ENCODE measurements around the gene STAG1.
"Not testable (repeated sequence)": the region's sequence is repeated elsewhere in the genome, so short reads cannot be mapped to it uniquely, and the experiment has no call there.

Gene STAG1

DNA sequence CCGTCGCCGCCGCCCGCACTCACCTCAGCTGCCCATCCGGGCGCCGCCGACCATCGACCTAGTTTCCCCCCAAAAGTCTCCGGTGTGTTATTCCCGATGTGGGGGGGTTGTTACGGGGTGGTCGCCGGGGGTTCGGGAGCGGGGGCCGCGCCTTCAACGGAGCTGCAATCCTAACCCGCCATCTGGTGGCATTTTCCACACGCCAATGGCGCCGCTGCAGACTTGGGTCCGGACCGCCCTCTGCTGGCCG lies at the start of gene STAG1:
TSS of gene STAG1 (minus strand) at position 207 of the 250 bp plus-strand sequence. CDS start 121,480 bp downstream, outside the sequence.
- H3K4me3 ChIP-seq (ENCODE audit: low read length in 2 of 2) = peak within 1 kb of the TSS; percentile 88 to 98
- peak within 1 kb of the TSS; percentile 99 for H3K27ac ChIP-seq (ENCODE audit: low read length)
- H3K4me1 ChIP-seq (ENCODE audit: control insufficient read depth, insufficient read depth, low read length) = peaks cover 22% of the 10 kb centered on the region
- H3K9me3 ChIP-seq (ENCODE audit: control insufficient read depth in 2 of 2, low read length in 2 of 2) = no peaks in the 10 kb centered on the region
- H3K27me3 ChIP-seq (ENCODE audit: control insufficient read depth in 1 of 2, insufficient read depth in 2 of 2, low read length in 2 of 2) = no peaks in the 10 kb centered on the region
- peak within 1 kb of the TSS; percentile 94 to 97 for H3K9ac ChIP-seq (ENCODE audit: low read length in 2 of 2)
- no peaks in the 10 kb centered on the region for H3K36me3 ChIP-seq (ENCODE audit: control insufficient read depth in 2 of 2, insufficient read depth in 2 of 2, low read length in 2 of 2)

GRCh38 chr3:136801146-136801545 lies 49.0 kb upstream of the STAG1 start:
- not testable (repeated sequence) for H3K9me3 ChIP-seq (ENCODE audit: control insufficient read depth in 2 of 2, low read length in 2 of 2); H3K4me3 ChIP-seq (ENCODE audit: low read length in 2 of 2); H3K27me3 ChIP-seq (ENCODE audit: control insufficient read depth in 1 of 2, insufficient read depth in 2 of 2, low read length in 2 of 2); H3K4me1 ChIP-seq (ENCODE audit: control insufficient read depth, insufficient read depth, low read length); H3K27ac ChIP-seq (ENCODE audit: low read length); H3K9ac ChIP-seq (ENCODE audit: low read length in 2 of 2); H3K36me3 ChIP-seq (ENCODE audit: control insufficient read depth in 2 of 2, insufficient read depth in 2 of 2, low read length in 2 of 2)

DNA sequence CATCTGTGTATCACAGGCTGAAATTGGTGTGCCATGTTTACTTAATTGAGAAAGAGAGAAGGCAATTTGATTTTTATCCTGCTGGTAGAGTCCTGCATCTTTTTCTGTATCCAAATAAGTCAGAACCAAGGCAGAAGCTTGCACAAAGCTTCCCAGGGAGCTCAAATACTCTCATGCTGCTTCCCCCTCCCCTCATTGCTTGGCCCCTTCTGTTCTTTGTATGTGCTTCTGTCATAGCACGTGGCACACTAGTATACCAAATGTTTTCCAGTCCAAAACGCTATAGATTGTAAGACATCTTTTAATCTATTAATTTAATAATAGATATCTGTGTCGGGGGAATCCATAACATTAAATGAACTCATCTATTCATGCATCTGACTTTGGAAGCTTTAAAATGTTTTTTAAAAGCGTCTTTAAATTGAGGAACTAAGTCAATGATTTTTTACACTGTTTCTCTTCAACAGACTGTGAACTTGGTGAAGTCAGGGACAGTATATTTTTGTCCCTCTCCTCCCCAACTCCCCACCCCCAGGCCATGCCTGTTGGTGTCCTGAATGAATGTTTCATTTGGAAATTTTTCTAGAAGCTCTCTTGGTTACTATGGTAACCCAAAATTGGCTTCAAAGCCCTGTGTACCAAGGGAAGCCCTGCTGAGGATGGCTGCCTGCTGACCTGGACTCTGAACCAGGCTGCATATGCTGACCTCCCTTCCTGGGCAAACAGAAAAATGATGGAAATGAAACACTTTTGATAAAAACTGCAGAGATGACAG lies 40.6 kb upstream of the STAG1 start:
- H3K27me3 ChIP-seq (ENCODE audit: control insufficient read depth in 1 of 2, insufficient read depth in 2 of 2, low read length in 2 of 2) = no peaks in the 10 kb centered on the region
- no peak overlapping the region for H3K4me3 ChIP-seq (ENCODE audit: low read length in 2 of 2)
- H3K27ac ChIP-seq (ENCODE audit: low read length) = no peak overlapping the region
- no peaks in the 10 kb centered on the region for H3K4me1 ChIP-seq (ENCODE audit: control insufficient read depth, insufficient read depth, low read length)
- H3K9ac ChIP-seq (ENCODE audit: low read length in 2 of 2) = no peak overlapping the region
- no peaks in the 10 kb centered on the region for H3K9me3 ChIP-seq (ENCODE audit: control insufficient read depth in 2 of 2, low read length in 2 of 2)
- H3K36me3 ChIP-seq (ENCODE audit: control insufficient read depth in 2 of 2, insufficient read depth in 2 of 2, low read length in 2 of 2) = no peaks in the 10 kb centered on the region

- H3K9me3 ChIP-seq (ENCODE audit: control insufficient read depth in 2 of 2, low read length in 2 of 2) = no peaks in the 10 kb centered on the region
- no peak overlapping the region for H3K4me3 ChIP-seq (ENCODE audit: low read length in 2 of 2)
- no peak overlapping the region for H3K9ac ChIP-seq (ENCODE audit: low read length in 2 of 2)
- H3K36me3 ChIP-seq (ENCODE audit: control insufficient read depth in 2 of 2, insufficient read depth in 2 of 2, low read length in 2 of 2) = no peaks in the 10 kb centered on the region
- H3K4me1 ChIP-seq (ENCODE audit: control insufficient read depth, insufficient read depth, low read length) = peaks cover 3% of the 10 kb centered on the region
- H3K27me3 ChIP-seq (ENCODE audit: control insufficient read depth in 1 of 2, insufficient read depth in 2 of 2, low read length in 2 of 2) = no peaks in the 10 kb centered on the region
- H3K27ac ChIP-seq (ENCODE audit: low read length) = no peak overlapping the region
These were observed 38.6 kb upstream of the STAG1 start for GRCh38 chr3:136790786-136791185.

DNA sequence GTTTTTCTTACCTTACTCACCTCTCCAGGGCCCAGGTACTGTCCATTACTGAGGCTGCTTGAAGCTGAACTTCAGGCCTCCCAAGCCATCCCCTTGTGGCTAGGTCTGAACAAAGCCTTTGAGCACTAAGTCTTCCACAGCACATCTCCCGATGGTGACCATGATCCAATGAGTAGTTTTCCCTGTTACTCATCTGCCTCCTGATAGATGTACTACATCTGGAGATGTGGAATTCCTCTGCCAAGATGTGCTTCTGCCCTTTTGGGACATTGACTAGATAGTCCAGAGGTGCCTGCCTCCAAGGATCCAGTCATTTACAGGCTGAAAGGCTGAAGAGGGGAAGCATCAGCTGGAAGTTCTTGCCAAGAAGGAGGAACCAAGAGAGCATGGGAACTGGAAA lies 37.8 kb upstream of the STAG1 start:
- H3K9me3 ChIP-seq (ENCODE audit: control insufficient read depth in 2 of 2, low read length in 2 of 2) = peaks cover 0 to 2% of the 10 kb centered on the region in 2 donors
- no peak overlapping the region for H3K27ac ChIP-seq (ENCODE audit: low read length)
- no peaks in the 10 kb centered on the region for H3K36me3 ChIP-seq (ENCODE audit: control insufficient read depth in 2 of 2, insufficient read depth in 2 of 2, low read length in 2 of 2)
- no peak overlapping the region for H3K4me3 ChIP-seq (ENCODE audit: low read length in 2 of 2)
- no peak overlapping the region for H3K9ac ChIP-seq (ENCODE audit: low read length in 2 of 2)
- H3K27me3 ChIP-seq (ENCODE audit: control insufficient read depth in 1 of 2, insufficient read depth in 2 of 2, low read length in 2 of 2) = no peaks in the 10 kb centered on the region
- H3K4me1 ChIP-seq (ENCODE audit: control insufficient read depth, insufficient read depth, low read length) = peaks cover 3% of the 10 kb centered on the region

GRCh38 chr3:136788154-136788553 lies 36.0 kb upstream of the STAG1 start:
- no peaks in the 10 kb centered on the region for H3K27me3 ChIP-seq (ENCODE audit: control insufficient read depth in 1 of 2, insufficient read depth in 2 of 2, low read length in 2 of 2)
- H3K4me3 ChIP-seq (ENCODE audit: low read length in 2 of 2) = no peak overlapping the region
- no peaks in the 10 kb centered on the region for H3K36me3 ChIP-seq (ENCODE audit: control insufficient read depth in 2 of 2, insufficient read depth in 2 of 2, low read length in 2 of 2)
- no peak overlapping the region for H3K9ac ChIP-seq (ENCODE audit: low read length in 2 of 2)
- H3K9me3 ChIP-seq (ENCODE audit: control insufficient read depth in 2 of 2, low read length in 2 of 2) = peaks cover 0 to 3% of the 10 kb centered on the region in 2 donors
- H3K4me1 ChIP-seq (ENCODE audit: control insufficient read depth, insufficient read depth, low read length) = peaks cover 8% of the 10 kb centered on the region
- H3K27ac ChIP-seq (ENCODE audit: low read length) = no peak overlapping the region

DNA sequence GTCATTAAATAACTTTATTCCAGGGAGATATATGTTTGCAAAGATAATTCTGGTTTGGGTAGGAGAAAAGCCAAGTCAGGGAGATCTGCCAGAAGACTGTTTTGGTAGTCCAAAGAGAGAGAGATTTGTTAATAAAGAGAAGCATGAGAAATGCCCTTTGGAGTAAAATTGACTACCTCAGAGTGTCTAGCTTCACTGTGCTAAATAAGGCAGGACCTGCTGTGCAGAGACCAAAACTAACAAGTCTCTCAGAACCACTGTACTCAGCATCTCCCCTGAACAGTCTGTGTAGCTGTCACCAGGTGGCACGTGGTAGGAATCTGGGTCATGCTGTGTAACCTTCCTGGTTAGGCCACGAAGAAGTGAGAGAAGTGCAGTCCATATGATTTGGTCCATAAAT lies 35.2 kb upstream of the STAG1 start:
- peak overlapping the region in 1 of 2 donors; percentile 16 for H3K9ac ChIP-seq (ENCODE audit: low read length in 2 of 2)
- H3K9me3 ChIP-seq (ENCODE audit: control insufficient read depth in 2 of 2, low read length in 2 of 2) = peaks cover 0 to 3% of the 10 kb centered on the region in 2 donors
- H3K27ac ChIP-seq (ENCODE audit: low read length) = peak overlapping the region; percentile 18
- H3K27me3 ChIP-seq (ENCODE audit: control insufficient read depth in 1 of 2, insufficient read depth in 2 of 2, low read length in 2 of 2) = no peaks in the 10 kb centered on the region
- peaks cover 8% of the 10 kb centered on the region for H3K4me1 ChIP-seq (ENCODE audit: control insufficient read depth, insufficient read depth, low read length)
- H3K4me3 ChIP-seq (ENCODE audit: low read length in 2 of 2) = no peak overlapping the region
- no peaks in the 10 kb centered on the region for H3K36me3 ChIP-seq (ENCODE audit: control insufficient read depth in 2 of 2, insufficient read depth in 2 of 2, low read length in 2 of 2)

DNA sequence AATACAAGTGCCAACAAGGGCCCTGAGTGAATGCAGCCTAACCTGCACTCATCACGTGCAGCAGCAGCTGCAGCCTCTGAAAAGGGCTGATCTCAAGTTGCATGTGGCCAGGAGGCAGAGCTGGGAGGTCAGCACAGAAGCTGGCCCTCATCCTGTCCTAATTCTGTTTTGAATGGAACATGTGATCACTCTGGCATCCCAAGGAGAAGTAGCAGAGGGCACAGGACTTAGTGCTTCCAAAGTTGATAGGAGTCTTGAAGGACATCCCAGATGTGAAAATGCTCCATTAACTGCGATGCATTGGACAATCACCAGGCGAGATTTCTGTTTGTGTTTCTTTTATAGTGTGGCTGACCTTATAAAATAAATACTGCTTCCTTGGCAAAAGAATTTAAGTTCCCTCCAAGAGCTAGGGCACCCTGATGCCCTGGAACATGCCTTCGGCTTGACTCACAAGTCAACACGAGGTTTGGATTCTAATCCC lies 31.6 kb upstream of the STAG1 start:
- Histone ChIP-seq H3K4me1 (ENCODE audit: control insufficient read depth, insufficient read depth, low read length) (peaks cover 8% of the 10 kb centered on the region), H3K27me3 (ENCODE audit: control insufficient read depth in 1 of 2, insufficient read depth in 2 of 2, low read length in 2 of 2) (no peaks in the 10 kb centered on the region), H3K4me3 (ENCODE audit: low read length in 2 of 2) (no peak overlapping the region), H3K9me3 (ENCODE audit: control insufficient read depth in 2 of 2, low read length in 2 of 2) (peaks cover 0 to 3% of the 10 kb centered on the region in 2 donors), H3K36me3 (ENCODE audit: control insufficient read depth in 2 of 2, insufficient read depth in 2 of 2, low read length in 2 of 2) (no peaks in the 10 kb centered on the region), H3K27ac (ENCODE audit: low read length) (no peak overlapping the region), H3K9ac (ENCODE audit: low read length in 2 of 2) (no peak overlapping the region)

GRCh38 chr3:136780741-136781140 lies 28.6 kb upstream of the STAG1 start:
- Histone ChIP-seq H3K4me1 (ENCODE audit: control insufficient read depth, insufficient read depth, low read length) (peaks cover 5% of the 10 kb centered on the region), H3K4me3 (ENCODE audit: low read length in 2 of 2) (no peak overlapping the region), H3K9me3 (ENCODE audit: control insufficient read depth in 2 of 2, low read length in 2 of 2) (peaks cover 0 to 3% of the 10 kb centered on the region in 2 donors), H3K27ac (ENCODE audit: low read length) (no peak overlapping the region), H3K27me3 (ENCODE audit: control insufficient read depth in 1 of 2, insufficient read depth in 2 of 2, low read length in 2 of 2) (no peaks in the 10 kb centered on the region), H3K9ac (ENCODE audit: low read length in 2 of 2) (no peak overlapping the region), H3K36me3 (ENCODE audit: control insufficient read depth in 2 of 2, insufficient read depth in 2 of 2, low read length in 2 of 2) (no peaks in the 10 kb centered on the region)

DNA sequence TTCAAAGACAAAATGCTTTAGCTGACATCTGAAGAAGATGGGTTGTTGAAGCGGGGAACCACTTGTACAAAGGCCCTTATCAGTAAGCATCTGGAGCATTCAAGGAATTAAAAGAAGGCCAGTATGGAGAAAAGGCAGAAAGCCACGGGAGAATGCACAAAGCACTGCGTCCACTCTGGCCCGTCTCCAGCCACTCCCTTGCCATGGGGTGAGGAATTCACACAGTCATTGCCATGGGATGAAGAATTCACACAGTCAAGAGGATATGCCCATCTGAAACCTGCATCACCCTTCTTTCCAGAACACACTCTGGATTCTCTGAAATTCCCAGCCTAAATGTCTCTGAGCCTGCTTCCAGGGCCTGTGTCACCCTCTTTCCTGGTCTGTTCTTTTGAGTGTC lies 26.7 kb upstream of the STAG1 start:
- Histone ChIP-seq H3K4me3 (ENCODE audit: low read length in 2 of 2) (no peak overlapping the region), H3K9me3 (ENCODE audit: control insufficient read depth in 2 of 2, low read length in 2 of 2) (no peaks in the 10 kb centered on the region), H3K36me3 (ENCODE audit: control insufficient read depth in 2 of 2, insufficient read depth in 2 of 2, low read length in 2 of 2) (no peaks in the 10 kb centered on the region), H3K4me1 (ENCODE audit: control insufficient read depth, insufficient read depth, low read length) (peaks cover 4% of the 10 kb centered on the region), H3K9ac (ENCODE audit: low read length in 2 of 2) (no peak overlapping the region), H3K27ac (ENCODE audit: low read length) (no peak overlapping the region), H3K27me3 (ENCODE audit: control insufficient read depth in 1 of 2, insufficient read depth in 2 of 2, low read length in 2 of 2) (no peaks in the 10 kb centered on the region)

DNA sequence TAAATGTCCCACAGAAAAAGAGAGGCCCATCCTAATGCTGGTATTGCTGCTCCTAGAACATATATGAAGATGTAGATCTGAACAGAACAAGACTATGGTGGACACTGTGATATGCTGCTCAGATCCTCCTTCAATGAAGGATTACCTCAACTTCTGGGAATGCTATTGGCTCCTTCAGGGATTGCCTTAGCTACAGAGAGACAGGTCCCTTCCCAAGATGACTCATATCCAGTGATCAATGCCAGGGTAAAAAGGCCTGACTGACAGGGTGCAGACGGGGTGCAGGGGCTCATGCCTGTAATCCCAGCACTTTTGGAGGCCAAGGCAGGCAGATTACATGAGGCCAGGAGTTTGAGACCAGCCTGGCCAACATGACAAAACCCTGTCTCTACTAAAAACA lies 20.5 kb upstream of the STAG1 start:
- H3K27ac ChIP-seq (ENCODE audit: low read length) = no peak overlapping the region
- no peaks in the 10 kb centered on the region for H3K4me1 ChIP-seq (ENCODE audit: control insufficient read depth, insufficient read depth, low read length)
- no peaks in the 10 kb centered on the region for H3K27me3 ChIP-seq (ENCODE audit: control insufficient read depth in 1 of 2, insufficient read depth in 2 of 2, low read length in 2 of 2)
- H3K9me3 ChIP-seq (ENCODE audit: control insufficient read depth in 2 of 2, low read length in 2 of 2) = no peaks in the 10 kb centered on the region
- no peak overlapping the region for H3K9ac ChIP-seq (ENCODE audit: low read length in 2 of 2)
- no peak overlapping the region for H3K4me3 ChIP-seq (ENCODE audit: low read length in 2 of 2)
- no peaks in the 10 kb centered on the region for H3K36me3 ChIP-seq (ENCODE audit: control insufficient read depth in 2 of 2, insufficient read depth in 2 of 2, low read length in 2 of 2)
